ENCODE results near the gene RAB17. TPM values are rescaled to one million over a fixed set of nuclear protein-coding genes. Genes with fewer than 3 reads are reported as not detected.

The RAB17 gene
- total and polyA plus RNA-seq, 2 of the 8 experiments (the other 6 are each of a cell fraction or from before 2014, with no cell fraction given), result 42.6 to 83.4 TPM

DNA sequence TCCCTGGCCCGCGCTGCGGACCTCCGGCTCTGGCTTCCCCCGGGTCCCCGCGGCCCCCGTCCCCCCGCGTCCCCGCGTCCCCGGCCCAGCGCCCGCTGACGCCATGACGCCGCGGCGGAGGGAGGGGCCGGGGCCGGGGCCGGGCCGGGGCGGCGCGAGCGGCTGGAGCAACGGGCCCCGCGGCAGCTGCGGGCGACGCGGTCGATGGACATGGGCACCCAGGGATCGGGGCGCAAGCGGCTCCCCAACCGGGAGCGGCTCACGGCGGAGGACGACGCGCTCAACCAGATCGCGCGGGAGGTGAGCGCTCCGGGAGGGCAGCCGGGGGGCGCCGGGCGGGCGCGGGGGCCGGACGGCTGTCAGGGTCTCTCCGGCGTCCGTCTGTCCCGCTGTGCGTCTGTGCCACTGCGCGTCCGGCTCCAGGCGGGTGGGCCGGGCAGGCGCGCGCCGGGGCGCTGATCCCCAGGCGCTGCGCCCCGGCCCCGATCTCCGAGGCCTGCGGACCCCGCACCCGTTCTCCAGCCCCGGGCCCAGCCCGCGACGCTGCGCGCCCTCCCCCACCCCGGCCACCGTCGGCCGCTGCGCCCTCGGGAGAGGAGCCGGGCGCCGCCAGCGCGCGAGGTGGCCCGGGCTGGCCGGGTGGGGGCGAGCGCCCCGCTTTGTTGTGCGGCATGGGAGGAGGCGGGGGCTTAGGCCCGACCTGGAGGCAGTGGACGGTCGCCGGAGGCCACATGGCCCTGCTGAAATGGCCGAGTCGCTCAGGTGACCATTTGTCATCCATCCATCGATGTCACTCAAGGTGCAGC is 37.1 kb upstream of the RAB17 start, which contains the start of gene LRRFIP1:
Gene LRRFIP1 (plus strand): TSS at position 147 of the 806 bp plus-strand sequence. CDS start 58 bp downstream, at position 205.
- peak within 1 kb of the TSS; percentile 77; the same call in 1 of the 2 replicates for H2AK5ac ChIP-seq (ENCODE audit: low read depth, low read length)
- H3K56ac ChIP-seq (replicated peaks; ENCODE audit: insufficient read length, low read depth, low read length), result no peak within 1 kb of the TSS
- peak within 1 kb of the TSS; percentile 87 to 99 for H3K4me2 ChIP-seq (ENCODE audit: insufficient read depth in 1 of 2, low read depth in 2 of 2, low read length in 2 of 2)
- H4K5ac ChIP-seq (ENCODE audit: insufficient read length, low read depth, low read length), result peak within 1 kb of the TSS; percentile 35
- H3K4me3 ChIP-seq (ENCODE audit: extremely low read depth in 1 of 4, insufficient read depth in 2 of 4, low read depth in 3 of 4, low read length in 4 of 4), result peak within 1 kb of the TSS; percentile 54 to 75 (median 56)
- peaks cover 4% of the 10 kb centered on the region for H3K79me1 ChIP-seq (ENCODE audit: low read depth, low read length)
- H3K36me3 ChIP-seq (ENCODE audit: control insufficient read depth in 2 of 4, insufficient read depth in 4 of 4, low read length in 3 of 4), result no peaks in the 10 kb centered on the region; a peak in 1 of 8 replicates
- H3K9me3 ChIP-seq (ENCODE audit: insufficient read depth in 2 of 2, low read depth in 1 of 2, low read length in 1 of 2), result no peaks in the 10 kb centered on the region
- H3K4me1 ChIP-seq (replicated peaks in 1 of 4; ENCODE audit: control insufficient read depth in 3 of 4, insufficient read depth in 4 of 4, low read length in 3 of 4), result peaks cover 3 to 13% (median 8%) of the 10 kb centered on the region in 4 experiments; a peak in 5 of 7 replicates
- H4K91ac ChIP-seq (replicated peaks; ENCODE audit: insufficient read length, low read length), result peak within 1 kb of the TSS; percentile 26
- DNase-seq (ENCODE audit: low read depth in 1 of 2, low spot score in 2 of 2) (peak in 1 of 2 experiments; percentile 54), FAIRE-seq (no peak)
- peak within 1 kb of the TSS; percentile 83 for H4K8ac ChIP-seq (ENCODE audit: extremely low read depth, insufficient read depth, low read length)
- H4K20me1 ChIP-seq (replicated peaks in 1 of 2; ENCODE audit: control insufficient read depth in 1 of 2, insufficient read depth in 2 of 2, low read length in 2 of 2), result peaks cover 0 to 2% of the 10 kb centered on the region in 2 experiments
- H2AFZ ChIP-seq (ENCODE audit: low read length), result peak within 1 kb of the TSS; percentile 91; the same call in 1 of the 2 replicates
- H3K79me2 ChIP-seq (ENCODE audit: control insufficient read depth in 1 of 2, insufficient read depth in 2 of 2, low read length in 2 of 2), result peaks cover 0 to 12% of the 10 kb centered on the region in 2 experiments; a peak in 2 of 4 replicates
- H3K27me3 ChIP-seq (replicated peaks in 1 of 4; ENCODE audit: control insufficient read depth in 3 of 4, extremely low read depth in 1 of 4, insufficient read depth in 3 of 4, low read length in 3 of 4), result peaks cover 0 to 31% (median 24%) of the 10 kb centered on the region in 4 experiments; a peak in 6 of 7 replicates
- POLR2A ChIA-PET (ENCODE audit: partially characterized antibody), result interaction anchor here (0.7 to 6.7 kb wide), 14 partner anchors 11 to 787 kb away, joined by 3 to 42 read pairs (median 4); partner anchors contain the start of gene RAB17
- CTCF ChIA-PET (ENCODE audit: partially characterized antibody), result interaction anchor here (0.6 to 2.1 kb wide), 6 partner anchors 11 to 112 kb away, joined by 3 to 12 read pairs (median 3); no protein-coding TSS in a partner anchor
- H3K4ac ChIP-seq (replicated peaks; ENCODE audit: insufficient read length, low read depth, low read length), result no peak within 1 kb of the TSS
- peak within 1 kb of the TSS; percentile 21 to 78 (median 42); a peak in 6 of 7 replicates for H3K9ac ChIP-seq (replicated peaks in 1 of 4; ENCODE audit: extremely low read depth in 1 of 4, low read depth in 3 of 4, low read length in 3 of 4)
- no peak within 1 kb of the TSS for H3K23ac ChIP-seq (ENCODE audit: insufficient read length)
- H2BK20ac ChIP-seq (ENCODE audit: low read length), result no peak within 1 kb of the TSS
- H2BK120ac ChIP-seq (replicated peaks; ENCODE audit: low read depth, low read length), result no peak within 1 kb of the TSS
- H3K27ac ChIP-seq (ENCODE audit: low read depth, low read length), result no peak within 1 kb of the TSS
- H3K14ac ChIP-seq (ENCODE audit: insufficient read length), result no peak within 1 kb of the TSS
- WGBS, 2 experiments (ENCODE audit: extremely low coverage in 1 of 2, insufficient coverage in 1 of 2, insufficient read length in 1 of 2, insufficient replicate concordance in 2 of 2, low coverage in 1 of 2, low lambda C conversion rate in 2 of 2, missing lambda C conversion rate in 1 of 2), result 3% methylated on average over 27 of the region's 114 CpGs; no CpG with 5 or more reads in 1 of the 2 experiments
- peak within 1 kb of the TSS; percentile 35; the same call in 1 of the 2 replicates for H2BK5ac ChIP-seq (ENCODE audit: low read depth, low read length)
- peak within 1 kb of the TSS; percentile 92; the same call in 1 of the 2 replicates for H2BK15ac ChIP-seq (ENCODE audit: low read length)
- peak within 1 kb of the TSS; percentile 78 for H3K18ac ChIP-seq (ENCODE audit: extremely low read depth, low read length)
- peaks cover 5% of the 10 kb centered on the region for H3K23me2 ChIP-seq (ENCODE audit: low read depth, low read length)
- peak within 1 kb of the TSS; percentile 75; the same call in 1 of the 2 replicates for H2BK12ac ChIP-seq (ENCODE audit: low read depth, low read length)
- TF ChIP-seq TBP (IDR thresholded peaks at IDR 0.05; ENCODE audit: low read depth, low read length) (no peak), RXRA (IDR thresholded peaks at IDR 0.05; ENCODE audit: insufficient read depth, low read depth, low read length) (no peak), PHF8 (conservative IDR thresholded peaks at IDR 0.05; ENCODE audit: low read depth, low read length) (peak; percentile 40; the same call in 1 of the 2 replicates), KDM4A (IDR thresholded peaks at IDR 0.05; ENCODE audit: low read depth, low read length, severe bottlenecking) (peak; percentile 75), JUN (IDR thresholded peaks at IDR 0.05; ENCODE audit: low read depth, low read length) (no peak), GABPA (IDR thresholded peaks at IDR 0.05; ENCODE audit: borderline replicate concordance, insufficient read depth, low read length) (0 out of 2 replicates have a peak, but pooled peaks have one; percentile 16), SIX5 (IDR thresholded peaks at IDR 0.05; ENCODE audit: low read depth, low read length) (no peak)
- TF ChIP-seq, protein P1, sequence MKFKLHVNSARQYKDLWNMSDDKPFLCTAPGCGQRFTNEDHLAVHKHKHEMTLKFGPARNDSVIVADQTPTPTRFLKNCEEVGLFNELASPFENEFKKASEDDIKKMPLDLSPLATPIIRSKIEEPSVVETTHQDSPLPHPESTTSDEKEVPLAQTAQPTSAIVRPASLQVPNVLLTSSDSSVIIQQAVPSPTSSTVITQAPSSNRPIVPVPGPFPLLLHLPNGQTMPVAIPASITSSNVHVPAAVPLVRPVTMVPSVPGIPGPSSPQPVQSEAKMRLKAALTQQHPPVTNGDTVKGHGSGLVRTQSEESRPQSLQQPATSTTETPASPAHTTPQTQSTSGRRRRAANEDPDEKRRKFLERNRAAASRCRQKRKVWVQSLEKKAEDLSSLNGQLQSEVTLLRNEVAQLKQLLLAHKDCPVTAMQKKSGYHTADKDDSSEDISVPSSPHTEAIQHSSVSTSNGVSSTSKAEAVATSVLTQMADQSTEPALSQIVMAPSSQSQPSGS (IDR thresholded peaks at IDR 0.05; ENCODE audit: low read length), result no peak

All from H1 (cell line).